A549 (cell line): ENCODE results near the gene CYP4F22. TPM values are rescaled to one million over a fixed set of nuclear protein-coding genes. Genes with fewer than 3 reads are reported as not detected.

Experiments used
- ATAC-seq, 2 experiments: fragments of 200-7000 bp in 1 of 2; fragments of >200 bp in 1 of 2; cut with Nextera tagmentation in 1 of 2; cut with Tn5 transposase in 1 of 2; 3 replicates each; pipeline versions ENCODE4 v1.8.0 to v1.9.1; 2018 to 2020; ENCODE audit warnings: mild to moderate bottlenecking in 1 of 2, moderate library complexity in 1 of 2
- CTCF ChIA-PET: fragments of 300-600 bp; sonication (Branson Sonifier 250); formaldehyde crosslinking; extraction: SDS; loops from one replicate; lab custom pipeline; 2021; ENCODE audit warnings: antibody characterized with exemption, inconsistent platforms; lab: Yijun Ruan, JAX
- POLR2A ChIA-PET: fragments of 350-600 bp; formaldehyde crosslinking; extraction: SDS; loops from one replicate; lab custom pipeline; 2021; ENCODE audit warnings: antibody characterized with exemption, inconsistent platforms; lab: Yijun Ruan, JAX
- DNase-seq, 2 experiments: peaks; one replicate each; pipeline versions ENCODE4 v3.0.0 to v3.0.0-alpha.2; 2011 to 2016; ENCODE audit warnings: low read depth in 1 of 2, low spot score in 1 of 2
- FAIRE-seq: peaks from 2 replicates; lab custom pipeline; 2011; peaks lifted over from hg19 to GRCh38; lab: Jason Lieb, UNC
- H3K27ac ChIP-seq, 2 experiments: fragments of >200 bp; sonication (Bioruptor Twin); formaldehyde crosslinking; 3 replicates each; pipeline ENCODE4 v1.5.1; 2016 to 2017
- H3K4me1 ChIP-seq: fragments of >200 bp; sonication (Bioruptor Twin); formaldehyde crosslinking; 3 replicates; pipeline ENCODE4 v1.6.1; 2016
- H3K4me2 ChIP-seq: fragments of >200 bp; sonication (Bioruptor Twin); formaldehyde crosslinking; 3 replicates; pipeline ENCODE4 v1.6.1; 2016
- H3K4me3 ChIP-seq: fragments of >200 bp; sonication (Bioruptor Twin); formaldehyde crosslinking; 3 replicates; pipeline ENCODE4 v1.5.1; 2016
- H3K9me3 ChIP-seq: fragments of >200 bp; sonication (Bioruptor Twin); formaldehyde crosslinking; 3 replicates; pipeline ENCODE4 v1.6.1; 2016
- CBX2 ChIP-seq: fragments of 200-600 bp; sonication (generic); IDR thresholded peaks from 2 replicates; pipeline ENCODE4 v1.6.1; 2016; ENCODE audit warnings: low read depth, mild to moderate bottlenecking, borderline replicate concordance
- CBX8 ChIP-seq: fragments of 200-600 bp; sonication (generic); IDR thresholded peaks from 2 replicates; pipeline ENCODE4 v1.6.1; 2016
- CEBPB ChIP-seq, 2 experiments: fragments of >200 bp in 1 of 2; sonication (Bioruptor Twin) in 1 of 2; formaldehyde crosslinking in 1 of 2; IDR thresholded peaks; 2 replicates each; pipeline ENCODE4 v1.6.1; 2012 to 2016
- E2F6 ChIP-seq: IDR thresholded peaks from 2 replicates; pipeline ENCODE4 v1.6.1; 2012; ENCODE audit warnings: low read depth, borderline replicate concordance
- FOSB ChIP-seq: fragments of 250-450 bp; sonication (Bioruptor Pico); IDR thresholded peaks from 2 replicates; pipeline ENCODE4 v1.5.0; 2020; ENCODE audit warnings: mild to moderate bottlenecking, moderate library complexity
- FOSL2 ChIP-seq, 2 experiments: fragments of 450-650 bp in 1 of 2; fragments of >200 bp in 1 of 2; sonication (Bioruptor Twin) in 1 of 2; formaldehyde crosslinking; IDR thresholded peaks; 2 replicates each; pipeline versions ENCODE4 v1.5.0 to v1.6.1; 2016 to 2020; ENCODE audit warnings: mild to moderate bottlenecking in 1 of 2, moderate library complexity in 1 of 2
- HDAC2 ChIP-seq: fragments of 200-600 bp; sonication (generic); IDR thresholded peaks from 2 replicates; pipeline ENCODE4 v1.6.1; 2016
- HMGXB4 ChIP-seq: fragments of 250-450 bp; sonication (Bioruptor Pico); IDR thresholded peaks from 2 replicates; pipeline ENCODE4 v1.5.0; 2021; ENCODE audit warnings: mild to moderate bottlenecking, moderate library complexity, borderline replicate concordance
- HOXB13 ChIP-seq: fragments of 250-450 bp; sonication (Bioruptor Pico); IDR thresholded peaks from 2 replicates; pipeline ENCODE4 v1.5.0; 2020; ENCODE audit warnings: low read depth, mild to moderate bottlenecking, moderate library complexity
- JUNB ChIP-seq: fragments of >200 bp; sonication (Bioruptor Twin); formaldehyde crosslinking; IDR thresholded peaks from 2 replicates; pipeline ENCODE4 v1.6.1; 2016
- KDM5A ChIP-seq: fragments of 200-600 bp; sonication (generic); IDR thresholded peaks from 2 replicates; pipeline ENCODE4 v1.6.1; 2016; ENCODE audit warnings: antibody characterized with exemption, mild to moderate bottlenecking
- MAX ChIP-seq: IDR thresholded peaks from 2 replicates; pipeline ENCODE4 v1.6.1; 2012
- MAZ ChIP-seq: fragments of 150-350 bp; IDR thresholded peaks from 2 replicates; pipeline ENCODE4 v1.6.1; 2014; ENCODE audit warnings: antibody characterized with exemption, low read depth, low read length, borderline replicate concordance
- NPAS2 ChIP-seq: fragments of 250-450 bp; sonication (Bioruptor Pico); IDR thresholded peaks from 2 replicates; pipeline ENCODE4 v1.8.0; 2022; ENCODE audit warnings: mild to moderate bottlenecking, moderate library complexity, borderline replicate concordance
- NR3C1 ChIP-seq: fragments of >200 bp; sonication (Bioruptor Twin); formaldehyde crosslinking; IDR thresholded peaks from 3 replicates; pipeline ENCODE4 v1.6.1; 2017
- PBX3 ChIP-seq: IDR thresholded peaks from 2 replicates; pipeline ENCODE4 v1.6.1; 2012
- PHF8 ChIP-seq: fragments of 200-600 bp; sonication (generic); IDR thresholded peaks from 2 replicates; pipeline ENCODE4 v1.6.1; 2016; ENCODE audit warnings: low read depth, mild to moderate bottlenecking, antibody characterized with exemption, moderate library complexity, borderline replicate concordance
- POLR2A ChIP-seq: IDR thresholded peaks from 2 replicates; pipeline ENCODE4 v1.6.1; 2012; ENCODE audit warnings: mild to moderate bottlenecking, low read length
- RAD21 ChIP-seq, 2 experiments: fragments of >200 bp in 1 of 2; sonication (Bioruptor Twin) in 1 of 2; formaldehyde crosslinking in 1 of 2; IDR thresholded peaks in 1 of 2; conservative IDR thresholded peaks in 1 of 2; 2 replicates in 1 of 2; 3 replicates in 1 of 2; pipeline ENCODE4 v1.6.1; 2012 to 2018; ENCODE audit warnings: inconsistent platforms in 1 of 2
- RCOR1 ChIP-seq: fragments of 150-350 bp; IDR thresholded peaks from 2 replicates; pipeline ENCODE4 v1.6.1; 2014; ENCODE audit warnings: antibody characterized with exemption, low read length, low read depth
- RFX5 ChIP-seq: fragments of 450-650 bp; IDR thresholded peaks from 2 replicates; pipeline ENCODE4 v1.7.1; 2014; ENCODE audit warnings: antibody characterized with exemption, mild to moderate bottlenecking, moderate library complexity
- RNF2 ChIP-seq: fragments of 200-600 bp; sonication (generic); IDR thresholded peaks from 2 replicates; pipeline ENCODE4 v1.6.1; 2016; ENCODE audit warnings: low read depth, mild to moderate bottlenecking, antibody characterized with exemption, moderate library complexity, borderline replicate concordance
- SREBF2 ChIP-seq: fragments of 450-650 bp; IDR thresholded peaks from 2 replicates; pipeline ENCODE4 v1.6.1; 2014; ENCODE audit warnings: mild to moderate bottlenecking, moderate library complexity
- TFCP2L1 ChIP-seq: fragments of 250-450 bp; sonication (Bioruptor Pico); IDR thresholded peaks from 2 replicates; pipeline ENCODE4 v1.5.0; 2021; ENCODE audit warnings: mild to moderate bottlenecking
- USF2 ChIP-seq: fragments of 450-650 bp; IDR thresholded peaks from 2 replicates; pipeline ENCODE4 v1.6.1; 2014; ENCODE audit warnings: antibody characterized with exemption
- ZFP36 ChIP-seq: fragments of 450-650 bp; IDR thresholded peaks from 2 replicates; pipeline ENCODE4 v1.6.1; 2014; ENCODE audit warnings: borderline replicate concordance; ENCODE audit not compliant: partially characterized antibody
- ZNF302 ChIP-seq: fragments of 250-450 bp; sonication (Bioruptor Pico); IDR thresholded peaks from 2 replicates; pipeline ENCODE4 v1.9.0; 2021; ENCODE audit warnings: inconsistent platforms, mild to moderate bottlenecking, moderate library complexity
- ZSCAN20 ChIP-seq: fragments of 250-450 bp; sonication (Bioruptor Pico); IDR thresholded peaks from 2 replicates; pipeline ENCODE4 v1.8.0; 2022; ENCODE audit warnings: mild to moderate bottlenecking, moderate library complexity
- WGBS: methylation state at CpG from one replicate; pipeline ENCODE4 v1.1.6; 2017; ENCODE audit errors: missing lambda C conversion rate; 5-methylcytosine and 5-hydroxymethylcytosine counted together
- polyA plus RNA-seq, 4 experiments: library from polyadenylated mRNA; depleted of rRNA in 3 of 4; stranded (reverse); fragments of >200 nt; fragmentation: RNase III in 1 of 4; extraction: RNeasy Plus Mini Kit Qiagen cat#74134 plus additional on column Dnase treatment in 1 of 4; gene quantifications; 2 replicates in 3 of 4; 3 replicates in 1 of 4; pipeline ENCODE4 v1.2.3, GENCODE V29; 2011 to 2017

The CYP4F22 gene
- polyA plus RNA-seq, 2 of the 4 experiments (the other 2 are of a cell fraction), result 0.05 TPM; not detected in 1

- Histone ChIP-seq H3K4me2 (no peak overlapping the region), H3K4me1 (0 out of 3 replicates have a peak, but pooled peaks cover 4% of the 10 kb centered on the region), H3K4me3 (no peak overlapping the region), H3K27ac (no peak overlapping the region), H3K9me3 (no peaks in the 10 kb centered on the region)
- ATAC-seq (no peak), DNase-seq (no peak), FAIRE-seq (no peak)
- POLR2A ChIA-PET, result no interaction called here
- TF ChIP-seq MAX (no peak), FOSL2 (IDR thresholded peaks at IDR 0.05) (no peak), FOSL2 (CRISPR knock-in tag; IDR thresholded peaks at IDR 0.05) (no peak), CBX2 (no peak), HMGXB4 (no peak), FOSB (CRISPR knock-in tag) (no peak), NR3C1 (no peak), POLR2A (no peak), HDAC2 (no peak), PHF8 (no peak), ZSCAN20 (CRISPR knock-in tag) (no peak), RAD21 (conservative IDR thresholded peaks at IDR 0.05 in 1 of 2, IDR thresholded peaks at IDR 0.05 in 1 of 2) (no peak), RCOR1 (no peak), SREBF2 (no peak), TFCP2L1 (CRISPR knock-in tag) (no peak)
- 70% methylated on average over 5 of the region's 5 CpGs for WGBS
- CTCF ChIA-PET, result interaction anchor here (0.6 kb wide), 1 partner anchor 165 kb away, joined by 3 read pairs; no protein-coding TSS in a partner anchor
These were observed 41.3 kb downstream of the CYP4F22 start for GRCh38 chr19:15549581-15549980.

GRCh38 chr19:15550273-15550672 is 41.9 kb downstream of the CYP4F22 start:
- no peak for FAIRE-seq
- Histone ChIP-seq H3K4me1 (0 out of 3 replicates have a peak, but pooled peaks cover 4% of the 10 kb centered on the region), H3K4me2 (peak overlapping the region; percentile 81), H3K4me3 (no peak overlapping the region)
- WGBS, result 40% methylated on average over 3 of the region's 3 CpGs
- ATAC-seq, result no peak
- no peak for DNase-seq
- TF ChIP-seq FOSB (CRISPR knock-in tag) (no peak), HMGXB4 (no peak), CEBPB (IDR thresholded peaks at IDR 0.05) (no peak), MAZ (no peak), PHF8 (no peak), RFX5 (no peak), JUNB (no peak), USF2 (no peak), CBX2 (no peak), NPAS2 (CRISPR knock-in tag) (no peak), PBX3 (no peak), ZFP36 (no peak), HDAC2 (no peak), KDM5A (no peak), RNF2 (no peak), HOXB13 (CRISPR knock-in tag) (no peak), CBX8 (no peak), E2F6 (no peak), ZNF302 (CRISPR knock-in tag) (no peak), TFCP2L1 (CRISPR knock-in tag) (no peak)
- TF ChIP-seq, all 56 proteins: peak for 0
- POLR2A ChIA-PET, result interaction anchor here (1.0 kb wide), 1 partner anchor 132 kb away, joined by 3 read pairs; the partner anchor contains the start of gene AKAP8L
- CTCF ChIA-PET, result interaction anchor here (0.6 to 2.1 kb wide), 4 partner anchors 73 to 165 kb away, joined by 3 to 15 read pairs (median 3); partner anchors contain the start of gene AKAP8L
- H3K27ac ChIP-seq, result no peak overlapping the region
- H3K9me3 ChIP-seq, result no peaks in the 10 kb centered on the region
